HS-27A (cell line): ENCODE measurements around the gene VAV2.
"Not testable (repeated sequence)": the region's sequence is repeated elsewhere in the genome, so short reads cannot be mapped to it uniquely, and the experiment has no call there.

Source experiments
- DNase-seq: peaks from one replicate; pipeline ENCODE4 v3.0.0-alpha.2; 2012; ENCODE audit warnings: low read depth, missing footprints

Gene VAV2

GRCh38 chr9:133938086-133938485 is 54.0 kb downstream of the VAV2 start:
- no peak for DNase-seq

- DNase-seq, result no peak
These were observed 55.0 kb downstream of the VAV2 start for GRCh38 chr9:133937120-133937519.

DNA sequence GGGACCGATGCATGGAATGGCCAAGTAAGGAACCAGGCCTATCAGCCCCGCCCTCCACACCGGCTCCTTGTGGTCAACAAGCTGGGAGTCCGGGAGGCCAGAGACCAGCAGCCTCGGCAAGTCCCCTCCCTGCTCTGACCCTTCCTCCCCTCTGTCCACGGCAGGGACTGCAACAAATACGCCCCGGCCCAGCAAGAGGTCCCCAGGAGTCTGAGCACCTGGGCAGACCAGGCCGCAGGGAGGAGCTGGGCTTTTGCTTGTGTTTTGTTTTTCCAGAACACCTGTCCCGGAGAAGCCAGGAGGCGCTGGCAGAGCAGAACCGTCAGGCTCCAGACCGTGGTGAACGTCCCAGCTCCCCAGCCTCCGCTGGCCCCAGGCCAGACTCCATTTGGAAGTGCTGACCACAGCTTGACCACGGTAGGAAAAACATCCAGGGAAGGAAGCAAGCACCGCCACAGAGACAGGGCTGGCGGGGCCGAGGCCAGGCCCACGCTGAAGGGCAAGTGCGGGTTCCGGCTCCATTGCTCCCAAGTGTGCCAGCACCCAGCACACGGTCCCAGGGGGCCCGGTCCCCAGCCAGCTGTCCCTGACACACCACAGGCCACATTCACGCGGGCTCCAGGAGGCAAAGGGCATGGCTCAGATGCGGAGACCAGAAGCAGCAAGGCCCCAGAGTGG is 56.7 kb downstream of the VAV2 start:
- DNase-seq, result no peak

DNA sequence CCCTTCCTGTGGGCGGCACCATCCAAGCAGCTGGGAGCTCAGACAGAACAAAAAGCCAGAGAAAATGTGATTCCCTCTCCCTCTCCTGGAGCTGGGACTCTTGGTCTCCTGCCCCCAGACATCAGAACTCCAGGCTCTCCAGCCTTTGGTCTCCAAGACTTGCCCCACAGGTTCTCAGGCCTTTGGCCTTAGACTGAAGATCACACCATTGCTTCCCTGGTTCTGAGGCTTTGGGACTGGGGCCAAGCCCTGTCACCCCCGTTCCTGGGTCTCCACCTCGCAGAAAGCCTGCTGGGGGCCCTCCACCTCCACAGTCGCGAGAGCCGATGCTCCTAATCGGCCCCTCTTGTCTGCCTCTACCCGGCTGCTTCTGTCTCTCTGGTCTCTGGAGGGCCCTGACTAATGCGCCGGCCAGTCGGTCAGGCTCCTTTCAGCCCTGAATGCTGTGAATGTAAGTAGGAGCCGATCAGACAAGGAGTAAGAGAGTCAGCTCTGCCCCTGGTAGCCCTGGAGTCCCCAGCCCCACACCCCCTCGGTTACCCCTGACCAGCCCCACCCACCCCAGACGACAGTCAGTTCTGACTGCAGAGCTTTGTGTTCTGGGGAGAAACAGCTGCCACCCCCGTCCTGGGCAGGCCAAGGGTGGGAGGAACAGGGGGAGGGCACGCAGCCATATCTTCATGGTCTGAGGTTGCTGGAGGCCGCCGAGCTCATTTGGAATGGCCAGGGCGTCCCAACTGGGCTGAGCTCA is 57.5 kb downstream of the VAV2 start:
- DNase-seq, result no peak

- no peak for DNase-seq
These were observed 58.6 kb downstream of the VAV2 start for GRCh38 chr9:133933426-133934026.

DNA sequence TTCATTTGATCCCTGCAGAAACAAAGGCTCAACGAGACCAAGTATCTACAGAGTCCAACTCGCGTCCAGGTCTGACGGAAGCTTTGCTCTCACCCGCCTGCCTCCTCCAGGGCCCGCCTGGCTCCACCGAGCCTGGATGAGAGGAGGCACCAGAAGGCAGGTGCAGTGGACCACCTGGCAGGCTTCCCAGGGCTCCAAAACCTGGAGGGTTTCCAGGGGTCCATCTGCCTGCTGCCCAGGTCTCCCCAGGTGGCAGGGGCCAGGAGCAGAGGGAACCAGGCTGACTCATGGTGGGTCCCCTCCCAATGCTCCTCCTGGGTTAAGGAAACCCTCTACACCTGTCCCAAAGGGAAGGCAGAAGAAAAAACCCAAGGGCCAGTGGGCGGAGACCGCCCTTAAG is 59.5 kb downstream of the VAV2 start:
- DNase-seq, result no peak

- DNase-seq, result no peak
These were observed 59.9 kb downstream of the VAV2 start for GRCh38 chr9:133932181-133932580.

DNA sequence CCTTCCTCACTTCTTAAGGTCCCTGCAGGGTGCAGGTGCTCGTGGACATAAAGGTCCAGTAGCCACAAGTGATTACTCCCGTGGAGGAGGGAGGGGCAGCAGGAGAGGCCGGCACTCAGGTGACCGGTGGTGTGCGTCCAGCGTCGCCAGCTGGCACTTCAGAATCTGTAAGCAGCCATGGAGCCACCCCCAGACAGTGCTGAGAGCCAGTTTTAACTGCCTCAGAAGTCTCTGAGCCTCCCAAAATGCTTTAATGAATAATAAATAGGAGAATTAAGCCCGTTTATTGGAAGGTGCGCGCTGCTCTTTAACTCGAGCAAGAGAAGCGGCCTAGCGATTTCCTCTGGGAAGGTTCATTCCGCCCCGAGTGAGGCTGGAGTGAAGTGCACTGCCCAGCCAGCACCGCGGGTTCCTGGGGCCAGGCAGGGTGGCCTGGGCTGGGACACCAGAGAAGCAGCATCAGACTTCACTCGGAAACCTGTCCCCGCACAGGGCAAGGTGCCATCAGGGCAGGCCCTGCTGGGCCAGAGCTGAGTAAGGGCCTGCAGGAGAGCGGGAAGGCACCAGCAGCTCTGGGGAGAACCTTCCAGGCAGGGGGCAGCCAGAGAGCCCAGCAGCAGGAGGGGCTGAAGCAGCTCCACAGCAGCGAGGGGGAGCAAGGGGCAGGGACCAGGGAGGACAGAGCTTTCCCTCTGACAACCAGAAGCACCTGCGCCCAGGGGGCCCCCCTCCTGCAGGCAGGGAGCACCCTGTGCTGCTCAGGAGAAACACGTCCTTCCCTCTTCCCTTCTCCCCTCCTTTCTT is 61.2 kb downstream of the VAV2 start:
- no peak for DNase-seq

DNA sequence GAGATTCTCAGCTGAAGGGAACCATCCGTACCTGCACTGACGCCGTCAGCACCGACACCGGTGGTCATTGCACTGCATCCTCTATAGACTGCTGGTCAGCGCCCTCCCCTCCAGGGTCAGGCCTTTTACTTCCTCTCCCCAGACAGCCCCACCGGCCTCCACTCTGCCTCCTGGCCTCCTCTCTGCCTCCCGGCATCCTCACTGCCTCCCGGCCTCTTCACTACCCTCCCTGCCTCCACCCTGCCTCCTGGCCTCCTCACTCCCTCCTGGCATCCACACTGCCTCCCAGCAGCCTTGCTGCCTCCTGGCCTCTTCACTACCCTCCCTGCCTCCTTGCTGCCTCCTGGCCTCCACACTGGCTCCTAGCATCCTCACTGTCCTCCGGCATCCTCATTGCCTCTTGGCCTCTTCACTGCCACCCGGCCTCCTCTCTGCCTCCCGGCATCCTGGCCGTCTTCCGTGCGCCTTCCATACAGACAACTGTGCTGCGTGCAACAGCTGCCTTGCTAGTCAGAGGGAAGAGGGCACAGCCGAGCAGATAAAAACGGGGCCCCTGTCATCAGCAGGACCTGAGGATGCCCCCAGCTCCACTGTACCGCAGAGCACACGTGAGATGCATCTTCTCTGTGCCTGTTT is 62.0 kb downstream of the VAV2 start:
- no peak for DNase-seq

GRCh38 chr9:133929599-133929998 is 62.5 kb downstream of the VAV2 start:
- DNase-seq, result no peak

- DNase-seq, result no peak
These were observed 63.8 kb downstream of the VAV2 start for GRCh38 chr9:133928248-133928764.

- DNase-seq, result no peak
These were observed 65.1 kb downstream of the VAV2 start for GRCh38 chr9:133927041-133927440.

DNA sequence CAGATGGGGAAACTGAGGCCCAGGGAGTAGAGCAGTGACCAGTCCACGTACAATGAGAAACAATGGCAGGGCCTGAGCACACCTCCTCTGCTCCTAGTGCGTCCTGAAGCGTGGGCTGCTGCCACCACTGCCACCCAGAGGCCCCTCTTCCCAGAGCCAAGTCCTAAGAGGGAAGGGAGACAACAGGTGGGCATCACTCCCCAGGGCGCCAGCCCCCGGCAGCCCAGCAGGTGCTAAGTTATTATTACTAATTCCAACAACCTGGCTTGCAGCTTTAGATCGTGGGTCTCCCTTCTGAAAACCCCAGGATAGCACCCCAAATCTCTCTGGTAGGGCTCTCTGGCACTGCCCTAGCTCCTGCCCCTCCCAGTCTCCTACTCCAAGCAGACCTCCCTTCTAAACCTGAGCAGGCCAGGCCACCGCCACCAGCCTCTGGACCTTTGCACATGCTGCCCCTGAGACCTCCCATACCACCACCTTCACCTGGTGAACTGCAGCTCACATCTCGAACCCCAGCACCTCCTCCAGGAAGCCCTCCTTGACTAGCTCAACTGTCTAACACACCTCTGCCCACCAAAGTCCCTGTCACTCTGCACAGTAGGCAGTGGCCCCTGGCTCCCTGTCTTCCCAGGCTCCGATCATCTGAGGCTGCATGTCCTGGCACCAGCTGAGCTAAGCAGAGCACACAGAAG is 65.8 kb downstream of the VAV2 start:
- DNase-seq, result no peak

DNA sequence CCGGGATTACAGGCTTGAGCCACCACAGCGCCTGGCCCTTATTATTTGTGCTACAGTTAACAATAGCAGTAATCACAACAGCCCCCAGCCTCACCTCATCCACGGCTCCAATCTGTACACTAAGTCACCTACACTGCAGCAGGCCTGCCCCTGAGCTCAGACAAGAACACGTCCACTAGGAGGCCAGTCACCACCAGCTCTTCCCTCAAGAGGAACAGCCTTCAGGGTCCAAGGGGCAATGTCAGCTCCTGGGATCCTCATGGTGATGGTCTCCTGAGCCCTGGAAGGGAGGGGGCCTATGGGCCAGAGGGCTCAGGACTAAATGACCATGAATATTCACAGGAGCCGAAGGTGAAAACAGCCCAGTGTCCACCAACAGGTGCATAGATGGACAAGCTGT is 67.7 kb downstream of the VAV2 start:
- DNase-seq, result no peak

DNA sequence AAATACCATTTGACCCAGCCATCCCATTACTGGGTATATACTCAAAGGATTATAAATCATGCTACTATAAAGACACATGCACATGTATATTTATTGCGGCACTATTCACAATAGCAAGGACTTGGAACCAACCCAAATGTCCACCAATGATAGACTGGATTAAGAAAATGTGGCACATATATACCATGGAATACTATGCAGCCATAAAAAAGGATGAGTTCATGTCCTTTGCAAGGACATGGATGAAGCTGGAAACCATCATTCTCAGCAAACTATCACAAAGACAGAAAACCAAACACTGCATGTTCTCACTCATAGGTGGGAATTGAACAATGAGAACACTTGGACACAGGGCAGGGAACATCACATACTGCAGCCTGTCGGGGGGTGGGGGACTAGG is 68.5 kb downstream of the VAV2 start:
- DNase-seq, result not testable (repeated sequence)

- no peak for DNase-seq
These were observed 70.3 kb downstream of the VAV2 start for GRCh38 chr9:133921866-133922265.

DNA sequence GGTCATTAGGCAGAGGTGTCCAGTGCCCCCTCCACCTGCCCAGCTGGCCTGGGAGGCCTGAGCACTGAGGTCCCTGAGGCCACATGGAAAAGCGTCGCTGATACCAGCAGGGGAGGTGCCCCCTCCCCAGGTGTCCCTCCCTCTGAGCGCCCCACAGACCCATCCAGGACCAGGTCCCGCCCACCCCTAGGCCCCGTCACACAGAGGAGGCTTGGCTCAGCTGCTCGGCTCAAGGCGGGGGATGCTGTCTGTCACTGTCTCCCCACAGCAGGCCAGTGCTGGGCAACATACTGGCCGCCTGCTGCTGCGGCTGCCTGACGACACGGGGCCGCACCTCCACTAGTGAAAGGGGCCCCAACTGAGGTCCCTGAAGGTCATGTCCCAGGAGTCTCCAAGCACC is 71.7 kb downstream of the VAV2 start:
- DNase-seq, result no peak

GRCh38 chr9:133919253-133920115 is 72.6 kb downstream of the VAV2 start:
- DNase-seq, result no peak

GRCh38 chr9:133918111-133918813 is 73.9 kb downstream of the VAV2 start:
- no peak for DNase-seq

DNA sequence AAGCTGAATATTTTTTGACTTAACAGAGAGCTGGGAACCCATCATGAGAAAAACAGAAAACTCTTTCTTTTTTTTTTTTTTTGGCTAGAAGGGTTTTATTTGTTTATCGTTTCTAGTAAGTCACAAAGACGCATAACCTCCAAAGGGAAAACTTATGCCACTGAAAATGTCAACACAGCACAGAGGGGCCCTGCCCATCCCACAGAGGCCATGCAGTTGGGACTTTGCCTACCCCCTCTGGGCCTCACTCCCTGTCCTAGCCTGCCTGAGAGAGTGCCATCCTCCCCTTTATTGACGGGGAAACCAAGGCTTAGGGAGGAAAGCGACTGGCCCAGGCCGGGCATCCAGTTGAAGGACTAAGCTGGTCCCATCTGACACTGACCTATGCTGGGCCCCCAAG is 74.7 kb downstream of the VAV2 start:
- no peak for DNase-seq
